ENCODE results near the gene NBPF1.
"Not testable (repeated sequence)": the region's sequence is repeated elsewhere in the genome, so short reads cannot be mapped to it uniquely, and the experiment has no call there.

The NBPF1 gene

DNA sequence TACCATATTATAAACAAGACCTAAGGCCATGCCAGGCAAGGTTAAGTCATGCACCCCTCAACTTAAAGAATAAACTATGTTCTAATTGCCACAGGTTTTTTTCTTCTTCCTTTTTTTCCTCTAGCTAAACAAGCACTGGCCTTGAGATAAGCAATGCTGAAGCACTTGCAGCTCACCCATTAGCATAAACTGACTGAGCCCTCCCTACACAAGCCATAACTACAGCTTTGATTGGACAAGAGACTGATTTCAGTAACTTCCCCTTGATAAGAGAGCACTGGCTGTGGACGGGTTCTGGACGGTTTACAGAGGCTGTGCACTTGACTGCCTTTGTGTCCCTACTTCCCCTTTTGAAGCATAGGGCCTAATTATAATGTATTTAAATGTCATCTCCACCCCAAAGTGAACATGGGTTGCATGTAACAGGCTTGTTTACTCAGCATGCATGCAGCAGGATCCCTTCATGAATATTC, 72.9 kb downstream of the NBPF1 start:
- not testable (repeated sequence) for DNase-seq

DNA sequence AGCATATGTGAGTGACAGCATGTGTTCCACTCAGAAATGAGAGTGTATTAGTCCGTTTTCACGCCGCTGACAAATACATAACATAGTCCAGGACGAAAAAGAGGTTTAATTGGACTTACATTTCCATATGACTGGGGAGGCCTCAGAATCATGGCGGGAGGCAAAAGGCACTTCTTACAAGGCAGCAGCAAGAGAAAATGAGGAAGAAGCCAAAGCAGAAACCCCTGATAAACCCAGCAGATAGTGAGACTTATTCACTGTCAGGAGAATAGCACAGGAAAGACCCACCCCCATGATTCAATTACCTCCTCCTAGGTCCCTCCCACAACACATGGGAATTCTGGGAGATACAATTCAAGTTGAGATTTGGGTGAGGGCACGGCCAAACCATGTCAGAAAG, 75.8 kb downstream of the NBPF1 start:
- DNase-seq = not testable (repeated sequence)

DNA sequence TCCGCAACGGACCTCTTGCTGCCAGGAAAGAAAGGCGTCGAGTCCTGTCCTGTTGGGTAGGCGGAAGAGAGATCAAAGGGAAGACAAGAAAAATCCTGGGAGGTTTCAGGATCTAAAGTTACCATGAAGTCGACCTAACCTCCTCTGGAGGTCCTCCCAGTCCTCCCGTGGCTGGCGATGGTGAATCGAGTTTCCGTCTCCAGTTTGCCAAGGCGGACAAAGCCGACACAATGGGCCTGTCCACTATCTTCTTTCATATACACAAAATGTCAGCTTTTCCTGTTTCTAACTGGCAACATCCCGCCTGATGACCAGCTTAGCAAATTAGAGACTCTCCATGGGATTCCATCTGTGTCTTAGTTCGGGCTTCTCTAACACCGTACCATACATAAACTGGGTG, 76.6 kb downstream of the NBPF1 start:
- not testable (repeated sequence) for DNase-seq

DNA sequence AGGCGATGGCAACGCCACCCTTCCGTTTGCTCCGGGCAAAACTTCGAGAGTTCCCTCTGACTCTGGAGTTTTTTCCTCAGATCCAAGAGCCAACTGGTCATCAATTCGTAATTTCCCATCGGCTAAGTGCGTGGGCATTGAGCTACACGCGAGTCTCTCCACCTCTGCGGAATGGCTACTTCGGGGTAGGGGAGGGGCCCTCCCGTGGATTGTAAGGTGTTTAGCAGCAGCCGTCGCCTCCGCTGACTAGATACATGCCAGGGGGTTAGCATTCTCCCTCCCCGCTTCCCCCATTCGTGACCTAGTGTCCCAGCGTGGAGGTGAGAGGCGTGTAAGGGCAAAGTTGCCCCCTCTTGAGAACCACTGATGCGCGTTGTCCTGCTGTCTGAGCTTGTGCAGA, 77.5 kb downstream of the NBPF1 start:
- DNase-seq = not testable (repeated sequence)

DNA sequence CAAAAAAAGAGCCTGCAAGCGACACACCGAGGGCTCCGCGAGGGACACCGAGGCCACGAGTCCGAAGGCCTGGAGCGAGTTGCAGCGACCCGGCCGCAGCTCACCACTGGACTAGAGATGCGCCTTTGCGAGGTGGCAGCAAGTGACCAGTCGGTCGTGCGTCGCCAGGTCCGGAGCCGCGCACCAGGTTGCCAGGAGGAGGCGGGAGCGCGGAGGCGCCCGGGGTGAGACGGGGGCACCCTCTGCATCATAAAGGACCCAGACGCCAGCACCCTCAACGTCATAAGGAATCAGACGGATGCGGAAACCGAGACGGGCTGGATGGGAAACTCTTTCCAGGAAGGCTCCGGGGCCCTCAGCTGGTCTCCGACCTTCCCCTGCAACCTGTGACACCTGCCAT, 77.9 kb downstream of the NBPF1 start:
- not testable (repeated sequence) for DNase-seq

DNA sequence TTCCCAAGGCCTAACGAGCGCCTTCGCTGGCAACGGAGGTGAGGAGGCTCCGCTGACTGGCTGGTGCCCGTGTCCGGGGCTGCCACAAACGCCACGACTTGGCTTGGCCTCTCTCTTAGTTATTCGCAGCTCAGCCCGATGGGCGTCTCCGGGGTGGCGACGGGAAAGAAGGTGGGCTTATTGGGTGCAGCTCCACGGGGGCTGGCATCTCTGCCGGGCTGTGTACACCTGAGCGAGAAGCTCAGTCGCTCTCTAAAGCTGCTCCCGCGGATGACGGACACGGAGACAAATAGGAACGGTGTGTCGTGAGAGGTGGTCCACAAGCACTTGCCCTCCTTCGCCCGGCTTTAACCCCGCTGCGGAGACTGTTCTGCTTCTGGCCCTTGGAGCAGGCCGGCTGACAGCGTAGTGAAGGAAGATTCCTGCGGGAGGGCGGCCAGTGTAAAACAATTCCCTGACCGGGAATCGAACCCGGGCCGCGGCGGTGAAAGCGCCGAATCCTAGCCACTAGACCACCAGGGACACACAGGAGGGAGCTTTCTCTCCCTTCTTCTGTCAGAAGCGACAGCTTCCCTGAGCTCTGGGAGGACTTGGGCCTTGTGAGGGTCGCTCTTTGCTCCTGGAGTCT, 78.4 kb downstream of the NBPF1 start:
- peak; percentile 85 for DNase-seq

DNA sequence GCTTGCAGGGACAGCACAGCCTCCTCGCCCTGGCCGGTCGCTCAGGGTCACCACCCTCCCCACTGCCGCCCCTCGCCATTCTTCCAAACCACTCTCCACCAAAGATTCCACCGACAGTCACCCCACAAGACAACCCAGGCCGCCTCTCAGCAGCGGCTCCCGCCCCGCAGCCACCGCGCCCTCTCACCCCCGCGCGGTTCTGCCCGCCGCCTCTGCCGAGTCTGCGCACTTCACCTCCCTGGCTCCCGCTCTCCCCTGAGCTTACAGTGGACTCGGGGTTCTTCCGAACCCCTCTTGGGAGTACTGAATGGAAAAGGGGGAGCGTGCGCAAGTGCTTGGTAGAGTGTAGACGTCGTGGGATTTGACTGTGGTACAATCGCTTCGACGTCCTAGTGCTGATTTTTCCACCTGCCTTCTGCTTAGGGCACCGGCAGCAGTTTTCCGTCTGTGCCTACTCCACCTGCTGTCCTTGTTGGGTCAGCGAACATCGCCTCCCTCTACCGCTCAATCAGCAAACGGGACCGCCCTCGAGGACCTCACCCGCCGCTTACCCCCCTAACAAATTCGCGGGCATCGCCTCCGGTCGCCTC, 79.0 kb downstream of the NBPF1 start:
- peak; percentile 10 for DNase-seq

DNA sequence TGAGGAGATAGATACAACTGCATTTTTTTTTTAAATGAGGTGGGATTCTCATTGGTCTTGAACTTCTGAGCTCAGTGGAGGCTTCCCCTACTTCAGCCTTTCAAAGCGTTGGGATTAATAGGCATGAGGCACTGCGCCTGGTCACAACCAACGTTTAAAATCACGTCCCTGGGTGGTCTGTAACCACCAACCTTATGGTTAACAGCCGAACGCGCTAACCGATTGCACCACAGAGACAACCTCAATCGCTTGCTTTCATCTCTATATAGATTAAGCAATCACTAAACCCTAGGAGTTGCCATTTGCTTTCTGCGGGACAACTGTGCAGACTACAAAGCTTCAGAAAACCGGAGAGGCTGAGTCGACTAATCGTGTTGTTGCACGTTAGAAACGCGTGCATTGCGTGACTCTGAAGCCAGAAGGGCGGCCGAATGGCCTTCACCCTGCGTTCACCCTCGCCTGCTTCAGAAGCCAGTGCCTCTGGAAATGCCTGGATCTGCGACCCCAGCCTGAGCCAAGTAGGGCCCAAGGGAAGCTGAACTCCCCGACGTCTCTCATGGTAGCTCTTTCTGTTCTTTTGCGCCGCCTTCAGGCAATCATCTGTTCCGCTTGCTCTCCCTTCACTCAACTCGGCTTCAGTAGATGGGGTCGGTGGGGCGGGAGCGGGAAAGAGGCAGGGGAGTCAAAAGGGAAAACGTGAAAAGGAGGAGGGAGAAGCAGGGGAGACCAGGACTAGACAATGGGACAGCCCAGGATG, 81.0 kb downstream of the NBPF1 start:
- not testable (repeated sequence) for DNase-seq

DNA sequence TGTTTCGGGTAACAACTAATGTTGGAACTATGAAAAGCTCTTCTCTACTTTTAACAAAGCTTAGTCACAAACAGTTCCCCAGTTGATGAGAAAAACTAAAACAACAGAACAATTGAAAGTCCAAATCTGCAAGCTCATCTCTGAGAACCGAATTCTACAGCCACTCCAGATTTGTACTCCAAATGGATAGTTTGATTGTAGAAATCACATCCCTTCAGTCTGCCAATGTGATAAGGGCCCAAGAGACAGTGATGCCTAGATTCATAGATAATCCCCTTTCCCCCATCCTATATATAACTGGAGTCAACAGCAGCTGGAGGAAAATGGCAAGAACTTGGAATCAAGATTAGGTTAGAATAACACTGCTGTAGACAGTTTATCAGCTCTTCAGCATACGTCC, 85.0 kb downstream of the NBPF1 start:
- not testable (repeated sequence) for DNase-seq

DNA sequence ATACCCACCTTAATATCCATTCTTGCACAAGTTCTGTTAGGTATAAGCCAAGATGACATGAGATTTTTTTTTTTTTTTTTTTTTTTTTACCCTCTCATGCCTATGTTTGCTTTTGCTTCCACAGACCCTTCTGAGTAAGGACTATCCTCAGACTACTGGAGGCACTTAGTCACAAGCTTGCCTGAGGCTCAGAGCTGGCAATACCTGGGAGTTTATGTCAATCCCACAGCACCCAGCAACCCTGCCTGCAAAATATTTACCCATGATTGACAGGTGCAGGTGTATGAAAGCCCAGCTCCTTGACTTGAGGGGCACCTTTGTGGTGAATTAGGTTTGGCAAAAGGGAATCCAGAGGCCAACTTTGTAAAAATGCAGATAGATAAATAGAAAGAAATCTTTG, 87.6 kb downstream of the NBPF1 start:
- not testable (repeated sequence) for DNase-seq

DNA sequence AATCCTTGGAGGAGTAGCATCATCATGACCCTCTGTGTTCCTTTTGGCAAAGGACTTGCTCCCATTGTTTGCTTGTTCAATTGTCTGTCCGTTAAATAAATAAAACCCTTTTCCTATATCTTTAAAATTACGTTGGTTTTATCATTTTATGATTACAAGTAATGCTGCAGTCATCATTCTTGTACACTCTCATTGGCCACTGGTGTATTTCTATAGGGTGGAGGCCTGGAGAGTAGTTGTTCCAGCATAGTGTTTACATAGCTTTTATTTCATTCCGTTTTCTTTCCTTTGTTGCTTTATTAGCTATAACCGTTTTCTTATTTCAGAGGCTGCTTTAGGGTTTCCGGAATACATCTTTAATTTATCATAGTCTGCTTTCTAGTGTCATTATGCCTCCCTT, 91.7 kb downstream of the NBPF1 start:
- DNase-seq = not testable (repeated sequence)

DNA sequence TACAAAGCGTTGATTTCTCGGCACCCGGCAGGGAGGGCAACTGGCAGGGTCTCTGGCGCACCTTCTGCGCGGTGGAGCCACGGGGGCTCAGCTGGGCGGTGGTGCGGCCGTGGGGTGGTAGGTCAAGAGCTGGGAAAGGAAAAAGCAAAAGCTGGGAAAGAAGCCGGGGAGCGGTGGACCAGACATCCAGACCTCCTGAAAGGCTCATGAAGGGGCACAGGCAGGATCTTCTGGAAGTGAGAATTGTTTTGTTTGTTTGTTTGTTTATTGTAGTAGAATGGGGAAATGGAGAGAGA, 92.1 kb downstream of the NBPF1 start:
- DNase-seq = no peak

DNA sequence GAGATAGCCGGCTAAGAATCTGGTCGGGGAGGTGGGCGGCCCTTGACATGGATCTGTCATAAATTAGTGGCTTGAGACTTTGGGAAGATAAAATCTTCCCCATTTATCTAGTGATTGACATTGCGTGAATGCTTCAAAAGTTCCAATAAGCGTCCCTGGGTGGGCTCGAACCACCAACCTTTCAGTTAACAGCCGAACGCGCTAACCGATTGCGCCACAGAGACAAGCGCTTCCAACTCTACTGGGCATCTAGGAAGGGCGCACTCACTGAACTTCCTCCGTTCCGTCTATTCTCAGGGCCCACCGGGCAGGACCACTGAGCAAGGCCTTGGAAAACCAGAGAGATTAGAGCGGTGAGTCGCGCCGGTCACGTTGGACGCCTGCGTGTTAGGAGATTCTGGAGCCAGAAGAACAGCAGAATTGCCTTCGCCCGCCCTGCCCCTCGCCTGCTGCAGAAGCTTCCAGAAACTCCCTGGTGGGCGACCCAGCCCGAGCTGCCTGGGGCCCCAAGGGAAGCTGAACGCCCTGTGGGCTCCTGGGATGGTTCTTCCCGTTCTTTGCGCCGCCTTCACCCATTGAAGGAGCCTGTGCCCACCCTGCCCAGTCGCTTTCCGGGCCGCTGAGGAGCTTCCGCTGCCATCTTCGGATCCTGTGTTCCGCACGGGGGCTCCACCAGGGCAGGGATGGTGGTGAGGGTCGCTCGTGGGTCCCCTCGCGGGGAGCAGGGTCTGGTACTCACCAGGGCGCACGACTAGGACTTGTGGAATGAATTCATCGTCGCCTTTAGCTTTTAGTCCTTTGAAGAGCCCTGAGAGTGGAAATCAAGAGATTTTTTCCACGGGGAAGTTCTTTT, 92.7 kb downstream of the NBPF1 start:
- not testable (repeated sequence) for DNase-seq

DNA sequence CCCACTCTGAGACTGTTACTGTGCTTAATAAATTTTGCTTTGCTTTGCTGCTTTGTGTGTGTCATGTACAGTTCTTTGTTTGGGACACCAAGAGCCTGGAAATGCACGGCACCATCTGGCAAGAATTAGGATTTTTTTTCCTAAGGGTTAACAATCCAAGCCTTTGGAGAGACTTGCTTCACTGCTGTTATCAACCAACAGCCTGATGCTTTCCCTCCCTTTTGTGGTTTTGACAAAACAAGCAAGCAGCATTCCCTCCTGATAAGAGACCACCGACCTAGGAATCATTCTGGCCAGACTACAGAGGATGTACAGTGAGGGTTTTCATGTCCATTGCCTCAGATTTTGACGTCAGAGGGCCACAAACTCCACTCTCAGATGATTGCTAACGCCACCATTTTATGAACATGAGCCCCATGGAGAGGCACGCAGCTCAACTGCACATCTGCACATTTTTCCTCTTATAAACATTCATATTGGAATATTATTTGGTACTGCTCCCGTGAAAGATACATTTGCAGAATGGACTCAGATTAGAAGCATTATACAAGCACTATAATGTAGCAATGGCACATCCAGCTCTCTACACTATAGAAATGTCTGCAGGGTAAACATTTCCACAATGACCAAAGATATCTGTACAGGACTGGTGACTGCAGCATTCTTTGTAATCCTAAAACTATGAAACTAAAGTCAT, 94.0 kb downstream of the NBPF1 start:
- DNase-seq = not testable (repeated sequence)

DNA sequence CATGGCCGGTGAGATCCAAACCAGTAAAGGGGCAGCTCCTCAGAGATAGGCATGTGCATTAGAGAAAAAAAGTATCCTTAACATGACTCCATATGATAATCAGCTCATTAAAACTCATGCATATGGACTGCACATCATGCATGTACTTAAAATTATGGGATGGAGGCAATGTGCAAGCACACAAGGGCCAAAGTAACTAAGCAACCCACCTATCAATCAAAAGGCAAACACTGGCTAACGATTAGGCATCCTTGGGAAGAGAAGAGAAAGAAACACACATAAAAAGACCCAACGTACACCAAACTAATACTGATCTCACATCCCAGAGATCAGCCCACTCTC, 94.5 kb downstream of the NBPF1 start:
- DNase-seq = not testable (repeated sequence)

DNA sequence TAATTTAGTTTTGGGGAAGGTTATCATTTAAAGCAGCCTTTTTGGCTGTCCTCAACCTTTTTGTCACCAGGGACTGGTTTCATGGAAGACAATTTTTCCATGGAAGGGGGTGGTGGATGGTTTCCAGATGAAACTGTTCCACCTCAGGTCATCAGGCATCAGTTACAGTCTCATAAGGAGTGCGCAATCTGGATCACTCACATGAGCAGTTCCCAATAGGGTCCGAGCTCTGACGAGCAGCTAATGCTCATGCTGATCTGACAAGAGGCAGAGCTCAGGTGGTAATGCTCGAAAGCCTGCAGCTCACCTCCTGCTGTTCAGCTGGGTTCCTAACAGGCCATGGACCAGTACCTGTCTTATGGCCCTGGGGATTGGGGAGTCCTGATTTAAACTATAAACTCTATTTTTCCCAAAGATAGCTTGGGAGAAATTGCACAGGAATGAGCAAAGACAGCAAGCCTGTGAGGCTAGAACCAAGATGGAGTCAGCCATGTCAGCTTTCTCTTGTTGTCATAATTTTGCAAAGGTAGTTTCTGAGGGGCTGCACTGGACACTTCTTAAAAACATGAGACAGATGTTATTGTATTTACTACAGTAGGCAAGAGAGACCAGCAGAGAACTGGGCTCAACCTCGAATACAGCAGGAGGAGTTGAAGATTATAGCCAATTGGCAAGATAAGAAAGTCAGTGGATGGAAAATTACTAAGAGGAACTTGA, 96.5 kb downstream of the NBPF1 start:
- DNase-seq = not testable (repeated sequence)

DNA sequence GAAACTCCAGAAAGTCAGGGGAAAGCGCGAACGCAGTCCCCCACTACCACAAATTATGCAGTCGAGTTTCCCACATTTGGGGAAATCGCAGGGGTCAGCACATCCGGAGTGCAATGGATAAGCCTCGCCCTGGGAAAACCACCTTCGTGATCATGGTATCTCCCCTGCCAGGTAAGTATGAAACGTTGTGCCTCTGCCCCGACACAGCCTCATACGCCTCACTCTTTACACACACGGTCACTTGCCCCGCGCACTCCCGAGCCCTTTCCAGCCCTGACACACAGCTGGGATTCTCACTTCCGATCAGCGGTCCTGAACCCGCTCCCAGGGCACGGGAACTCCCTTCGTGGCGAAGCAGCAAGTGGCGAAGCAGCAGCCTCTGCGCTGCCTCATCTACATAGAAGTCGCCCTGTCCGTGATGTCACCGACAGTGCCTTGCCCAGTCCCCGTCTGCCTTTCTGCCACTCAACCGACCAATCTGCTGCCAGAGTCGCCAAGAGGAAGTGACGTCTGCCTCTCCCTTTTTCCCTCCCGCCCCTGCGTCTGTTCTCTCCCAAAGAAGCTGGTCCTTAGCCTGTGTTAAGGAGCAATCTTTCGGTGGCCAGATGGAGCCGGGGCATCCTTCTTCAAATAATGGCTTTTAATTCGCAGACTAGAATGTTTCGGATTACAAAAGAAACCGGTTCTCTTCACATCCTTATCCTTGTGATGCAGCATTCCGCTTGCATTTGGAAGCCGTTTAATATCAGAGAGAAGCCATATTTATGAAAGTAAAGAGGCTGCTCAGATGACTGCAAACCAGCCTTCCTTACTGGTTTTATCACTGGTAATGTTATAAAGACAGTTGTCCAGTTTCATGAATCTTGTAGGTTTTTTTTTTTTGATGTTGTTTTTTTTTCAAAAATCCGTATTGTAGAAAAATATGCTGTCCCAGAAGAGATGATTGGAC, 99.0 kb downstream of the NBPF1 start, which contains the start of gene RNU1-1:
RNU1-1 (minus strand) TSS at position 179 of the 949 bp plus-strand sequence.
- peak; percentile 72 for DNase-seq

DNA sequence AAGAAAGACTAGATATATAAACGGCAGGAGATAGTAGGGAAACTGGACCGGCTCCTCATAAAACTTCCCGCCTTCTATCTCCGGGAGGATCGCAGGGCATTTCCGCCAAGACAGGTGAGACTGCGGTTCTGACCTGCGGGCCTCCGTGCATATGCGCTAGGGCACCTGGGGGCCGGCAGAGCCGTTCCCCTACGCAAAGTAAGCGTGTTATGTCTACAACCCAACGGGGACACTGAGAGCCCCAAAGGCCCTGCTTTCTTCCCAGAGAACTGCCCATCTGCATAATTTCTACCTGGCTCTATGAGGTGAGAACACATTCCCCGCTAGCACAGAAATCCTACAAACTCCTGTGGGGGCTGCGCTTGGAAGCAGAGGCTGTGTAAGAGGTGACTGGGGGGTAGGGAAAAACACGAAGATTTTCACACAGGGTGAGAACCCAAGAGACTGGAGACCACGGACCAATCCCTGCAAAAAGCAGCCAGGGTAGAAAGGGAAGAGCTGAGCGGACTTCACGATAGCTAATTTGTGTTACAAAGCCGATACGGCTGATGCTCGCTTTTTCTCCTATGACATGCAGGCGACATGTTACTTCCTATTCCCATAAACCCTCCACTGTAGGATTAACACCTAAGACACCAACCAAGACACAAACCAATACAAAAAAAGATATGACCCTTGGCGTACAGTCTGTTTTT, 99.8 kb downstream of the NBPF1 start:
- peak; percentile 91 for DNase-seq

DNA sequence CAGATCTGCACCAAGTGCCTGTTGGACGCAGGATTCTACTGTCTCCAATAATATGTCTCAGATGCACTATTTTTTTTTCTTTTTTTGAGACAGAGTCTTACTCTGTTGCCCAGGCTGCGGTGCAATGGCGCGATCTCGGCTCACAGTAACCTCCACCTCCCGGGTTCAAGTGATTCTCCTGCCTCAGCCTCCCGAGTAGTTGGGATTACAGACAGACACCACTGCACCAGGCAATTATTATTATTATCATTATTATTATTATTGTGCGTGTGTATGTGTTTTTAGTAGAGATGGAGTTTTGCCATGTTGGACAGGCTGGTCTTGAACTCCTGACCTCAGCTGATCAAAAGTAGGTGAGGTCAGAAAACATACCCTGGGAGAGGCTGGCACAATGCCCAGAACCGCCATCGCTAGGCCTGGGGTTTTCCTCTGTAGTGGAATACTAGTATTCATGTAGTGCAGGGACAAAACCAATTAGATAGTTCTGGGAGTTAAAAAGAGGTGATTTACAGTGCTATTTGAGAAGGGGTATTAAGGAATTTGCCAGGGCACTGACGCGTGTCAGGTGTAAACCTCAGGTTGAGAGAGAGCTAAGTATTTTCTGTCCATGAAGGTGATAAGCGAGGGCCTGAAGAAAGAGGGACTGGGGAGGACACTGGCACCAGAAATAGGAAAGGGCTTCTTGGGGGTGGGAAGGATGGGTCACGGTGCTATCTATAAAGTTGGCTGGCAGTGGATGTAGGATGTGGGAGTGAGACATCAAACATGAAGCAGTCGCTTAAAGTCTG, 100.5 kb downstream of the NBPF1 start:
- DNase-seq = peak; percentile 36
